ENCODE results near the gene RPS6KA1.

GRCh38 chr1:26593385-26593784 lies 63.8 kb downstream of the RPS6KA1 start:
- TF ChIP-seq GATA2 (IDR thresholded peaks at IDR 0.05; ENCODE audit: low read depth, low read length) (no peak), GATA3 (IDR thresholded peaks at IDR 0.05; ENCODE audit: low read depth, low read length) (no peak)
